ENCODE results near the gene RSBN1L. TPM values are rescaled to one million over a fixed set of nuclear protein-coding genes. Genes with fewer than 3 reads are reported as not detected.

RSBN1L gene
- total RNA-seq, 1 experiment from 2014 or later = 18.0 TPM

- Histone ChIP-seq H3K36me3 (ENCODE audit: control insufficient read depth, insufficient read depth, low read length) (no peaks in the 10 kb centered on the region), H3K4me1 (ENCODE audit: control insufficient read depth, insufficient read depth, low read length) (no peaks in the 10 kb centered on the region), H3K9me3 (ENCODE audit: control insufficient read depth, insufficient read depth, low read depth, low read length) (peaks cover 29% of the 10 kb centered on the region; the same call in 1 of the 2 replicates), H3K27ac (ENCODE audit: low read length) (no peak overlapping the region), H3K27me3 (ENCODE audit: control insufficient read depth, insufficient read depth, low read length) (no peaks in the 10 kb centered on the region), H3K4me3 (ENCODE audit: low read depth in 2 of 2, low read length in 2 of 2) (no peak overlapping the region)
- ATAC-seq = no peak
- CTCF ChIA-PET = no interaction called here
- no TSS peak for BruUV-seq (replicated peaks)
- TF ChIP-seq TCF7L2 (IDR thresholded peaks at IDR 0.05; ENCODE audit: low read depth, low read length) (no peak), REST (IDR thresholded peaks at IDR 0.05; ENCODE audit: insufficient read depth in 1 of 2, low read depth in 2 of 2, low read length in 1 of 2) (no peak), CTCF (IDR thresholded peaks at IDR 0.05) (no peak), SIN3A (IDR thresholded peaks at IDR 0.05; ENCODE audit: borderline replicate concordance, insufficient read depth, low read depth, low read length) (no peak), POLR2AphosphoS5 (IDR thresholded peaks at IDR 0.05; ENCODE audit: low read depth, low read length) (no peak)
- intact Hi-C loops (cut with micrococcal nuclease; ENCODE audit: unreplicated experiment) = no loop called here
- in situ Hi-C loops (cut with HindIII; ENCODE audit: low pct_unique_long_range_greater_than_20kb, low sequenced_read_pairs) = no loop called here
- POLR2A ChIA-PET = no interaction called here
- DNase-seq (ENCODE audit: low read depth, low spot score) = no peak
These were observed 122.8 kb downstream of the RSBN1L start for GRCh38 chr7:77819021-77819420.

- in situ Hi-C loops (cut with HindIII; ENCODE audit: low pct_unique_long_range_greater_than_20kb, low sequenced_read_pairs) (no loop called here), intact Hi-C loops (cut with micrococcal nuclease; ENCODE audit: unreplicated experiment) (no loop called here)
- ChIA-PET CTCF (no interaction called here), POLR2A (no interaction called here)
- Histone ChIP-seq H3K27me3 (ENCODE audit: control insufficient read depth, insufficient read depth, low read length) (no peaks in the 10 kb centered on the region), H3K4me1 (ENCODE audit: control insufficient read depth, insufficient read depth, low read length) (no peaks in the 10 kb centered on the region), H3K27ac (ENCODE audit: low read length) (no peak overlapping the region), H3K36me3 (ENCODE audit: control insufficient read depth, insufficient read depth, low read length) (no peaks in the 10 kb centered on the region), H3K9me3 (ENCODE audit: control insufficient read depth, insufficient read depth, low read depth, low read length) (peaks cover 24% of the 10 kb centered on the region; the same call in 1 of the 2 replicates), H3K4me3 (ENCODE audit: low read depth in 2 of 2, low read length in 2 of 2) (no peak overlapping the region)
- no TSS peak for BruUV-seq (replicated peaks)
- DNase-seq (ENCODE audit: low read depth, low spot score) = no peak
- no peak for ATAC-seq
- TF ChIP-seq POLR2AphosphoS5 (IDR thresholded peaks at IDR 0.05; ENCODE audit: low read depth, low read length) = no peak
- TF ChIP-seq REST (IDR thresholded peaks at IDR 0.05; ENCODE audit: insufficient read depth in 1 of 2, low read depth in 2 of 2, low read length in 1 of 2) = no peak
- TF ChIP-seq TCF7L2 (IDR thresholded peaks at IDR 0.05; ENCODE audit: low read depth, low read length) = no peak
- no peak for TF ChIP-seq SIN3A (IDR thresholded peaks at IDR 0.05; ENCODE audit: borderline replicate concordance, insufficient read depth, low read depth, low read length)
- TF ChIP-seq CTCF (IDR thresholded peaks at IDR 0.05) = no peak
These were observed 124.7 kb downstream of the RSBN1L start for GRCh38 chr7:77820967-77821366.

All from Panc1 (cell line).